ENCODE measurements around the gene SFXN5. TPM values are rescaled to one million over a fixed set of nuclear protein-coding genes. Genes with fewer than 3 reads are reported as not detected.

SFXN5 gene
- total and polyA plus RNA-seq, 3 donors from 2014 or later = 24.0 to 32.2 (median 25.4) TPM

DNA sequence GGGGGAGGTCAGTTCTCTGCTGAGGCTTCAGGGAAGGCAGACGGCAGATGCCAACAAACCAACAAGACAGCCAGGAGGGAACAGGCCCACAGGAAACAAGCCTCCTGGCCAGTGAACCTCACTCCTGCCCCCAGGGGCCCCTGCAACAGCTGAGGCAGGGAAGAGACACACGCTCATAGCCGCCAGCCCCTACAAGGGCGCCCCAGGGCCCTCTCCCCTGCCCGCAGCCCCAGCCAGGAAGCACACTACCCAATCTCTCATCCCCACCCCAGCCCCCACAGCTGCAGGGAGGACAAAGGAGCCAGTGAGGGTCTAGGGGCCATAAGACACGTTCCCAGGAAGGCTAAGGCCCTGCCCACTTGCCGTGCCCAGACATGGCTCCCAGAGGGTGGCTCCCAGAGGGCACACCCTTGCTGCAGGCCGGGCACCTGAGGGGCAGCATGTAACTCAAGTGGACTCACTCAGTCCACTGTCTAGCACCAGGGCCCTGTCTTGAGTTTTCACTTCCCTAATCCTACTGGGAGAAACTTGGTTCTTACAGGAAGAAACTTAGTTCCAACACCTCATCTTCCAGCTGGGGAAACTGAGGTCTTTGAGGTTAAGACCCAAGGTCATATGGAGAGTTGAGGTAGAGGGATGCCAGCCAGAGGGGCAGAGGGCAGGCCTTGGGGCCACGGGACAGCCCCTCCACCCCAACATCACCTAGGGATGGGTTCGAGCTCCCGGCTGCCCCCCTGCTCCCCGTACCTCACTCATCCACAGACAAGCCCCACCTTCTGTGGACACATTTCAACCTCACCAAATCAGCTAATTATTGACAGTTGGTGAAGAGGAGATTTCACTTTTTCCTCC is 116.9 kb downstream of the SFXN5 start:
- DNase-seq = no peak
- intact Hi-C loops (cut with DNase I; ENCODE audit: low total_unique reads) = no loop called here
- H3K9me3 ChIP-seq = no peaks in the 10 kb centered on the region
- H3K4me3 ChIP-seq = no peak overlapping the region
- no peaks in the 10 kb centered on the region for H3K36me3 ChIP-seq (ENCODE audit: low read depth, missing control alignments)
- H3K27ac ChIP-seq = no peak overlapping the region
- H3K4me1 ChIP-seq = no peaks in the 10 kb centered on the region
- no peak for TF ChIP-seq POLR2A (IDR thresholded peaks at IDR 0.05)
- TF ChIP-seq, protein P1, sequence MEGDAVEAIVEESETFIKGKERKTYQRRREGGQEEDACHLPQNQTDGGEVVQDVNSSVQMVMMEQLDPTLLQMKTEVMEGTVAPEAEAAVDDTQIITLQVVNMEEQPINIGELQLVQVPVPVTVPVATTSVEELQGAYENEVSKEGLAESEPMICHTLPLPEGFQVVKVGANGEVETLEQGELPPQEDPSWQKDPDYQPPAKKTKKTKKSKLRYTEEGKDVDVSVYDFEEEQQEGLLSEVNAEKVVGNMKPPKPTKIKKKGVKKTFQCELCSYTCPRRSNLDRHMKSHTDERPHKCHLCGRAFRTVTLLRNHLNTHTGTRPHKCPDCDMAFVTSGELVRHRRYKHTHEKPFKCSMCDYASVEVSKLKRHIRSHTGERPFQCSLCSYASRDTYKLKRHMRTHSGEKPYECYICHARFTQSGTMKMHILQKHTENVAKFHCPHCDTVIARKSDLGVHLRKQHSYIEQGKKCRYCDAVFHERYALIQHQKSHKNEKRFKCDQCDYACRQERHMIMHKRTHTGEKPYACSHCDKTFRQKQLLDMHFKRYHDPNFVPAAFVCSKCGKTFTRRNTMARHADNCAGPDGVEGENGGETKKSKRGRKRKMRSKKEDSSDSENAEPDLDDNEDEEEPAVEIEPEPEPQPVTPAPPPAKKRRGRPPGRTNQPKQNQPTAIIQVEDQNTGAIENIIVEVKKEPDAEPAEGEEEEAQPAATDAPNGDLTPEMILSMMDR (IDR thresholded peaks at IDR 0.05) = no peak
- H3K27me3 ChIP-seq = no peaks in the 10 kb centered on the region
- 87 to 100% methylated on average over 4 to 12 of the region's 12 CpGs for WGBS, 2 donors

DNA sequence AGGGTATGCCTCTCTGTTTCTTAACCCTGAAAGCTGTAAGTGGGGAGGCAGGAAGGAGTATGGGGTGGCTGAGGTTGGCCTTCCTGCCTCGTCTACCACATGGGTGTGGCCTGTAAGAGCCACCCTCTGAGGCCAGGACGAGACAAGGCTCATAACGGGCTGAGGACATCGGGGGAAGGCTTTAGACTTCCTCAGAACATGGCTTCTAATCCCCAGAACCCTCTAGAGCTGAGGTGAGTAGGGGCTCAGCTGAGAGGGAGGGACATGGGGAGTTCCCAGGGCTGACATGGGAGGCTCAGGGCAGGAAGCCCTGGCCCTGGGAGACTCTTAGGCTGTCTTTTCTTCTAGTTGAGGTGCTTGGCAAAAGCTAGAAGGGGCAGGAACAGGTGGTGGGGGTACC is 117.5 kb downstream of the SFXN5 start:
- TF ChIP-seq, protein P1 (IDR thresholded peaks at IDR 0.05) = no peak
- no peak for TF ChIP-seq POLR2A (IDR thresholded peaks at IDR 0.05)
- H3K9me3 ChIP-seq = no peaks in the 10 kb centered on the region
- intact Hi-C loops (cut with DNase I; ENCODE audit: low total_unique reads) = no loop called here
- no peak overlapping the region for H3K4me3 ChIP-seq
- WGBS, 2 donors = 91 to 97% methylated on average over 4 of the region's 4 CpGs
- no peak for DNase-seq
- no peak overlapping the region for H3K27ac ChIP-seq
- no peaks in the 10 kb centered on the region for H3K4me1 ChIP-seq
- no peaks in the 10 kb centered on the region for H3K36me3 ChIP-seq (ENCODE audit: low read depth, missing control alignments)
- no peaks in the 10 kb centered on the region for H3K27me3 ChIP-seq

DNA sequence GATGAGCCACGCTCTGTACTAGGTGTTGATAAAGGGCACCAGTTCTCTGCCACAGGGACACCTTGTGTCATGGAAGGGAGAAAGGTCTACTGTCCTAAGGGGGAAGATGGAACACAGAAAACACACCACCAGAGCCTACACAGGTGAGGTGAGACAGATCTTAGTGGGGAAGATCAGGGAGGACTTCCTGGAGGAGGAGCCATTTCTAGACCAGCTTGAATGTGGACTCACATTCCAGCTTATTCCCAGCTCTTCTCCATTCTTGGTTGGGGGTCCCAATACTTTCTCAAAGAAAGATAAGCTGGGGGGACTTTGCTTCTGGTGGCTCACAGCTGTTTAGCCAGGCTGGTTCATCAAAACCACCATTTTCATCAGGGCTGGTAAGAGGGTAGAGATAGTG is 118.0 kb downstream of the SFXN5 start:
- 95 to 100% methylated on average over 1 of the region's 1 CpG for WGBS, 2 donors

GRCh38 chr2:72952961-72953360 is 118.6 kb downstream of the SFXN5 start:
- H3K36me3 ChIP-seq (ENCODE audit: low read depth, missing control alignments) = no peaks in the 10 kb centered on the region
- intact Hi-C loops (cut with DNase I; ENCODE audit: low total_unique reads) = no loop called here
- WGBS, 2 donors = 92 to 95% methylated on average over 14 of the region's 14 CpGs
- no peak for TF ChIP-seq POLR2A (IDR thresholded peaks at IDR 0.05)
- TF ChIP-seq, protein P1 (IDR thresholded peaks at IDR 0.05) = no peak
- no peak for DNase-seq
- no peak overlapping the region for H3K27ac ChIP-seq
- no peaks in the 10 kb centered on the region for H3K27me3 ChIP-seq
- H3K4me3 ChIP-seq = no peak overlapping the region
- no peaks in the 10 kb centered on the region for H3K9me3 ChIP-seq
- H3K4me1 ChIP-seq = no peaks in the 10 kb centered on the region

More for the DNA sequence above, 118.0 kb downstream of the SFXN5 start:
- DNase-seq = no peak
- Histone ChIP-seq H3K27me3 (no peaks in the 10 kb centered on the region), H3K27ac (no peak overlapping the region), H3K4me3 (no peak overlapping the region), H3K4me1 (no peaks in the 10 kb centered on the region), H3K36me3 (ENCODE audit: low read depth, missing control alignments) (no peaks in the 10 kb centered on the region), H3K9me3 (no peaks in the 10 kb centered on the region)
- intact Hi-C loops (cut with DNase I; ENCODE audit: low total_unique reads) = no loop called here
- TF ChIP-seq, protein P1 (IDR thresholded peaks at IDR 0.05) = no peak
- TF ChIP-seq POLR2A (IDR thresholded peaks at IDR 0.05) = no peak

Data from testis (tissue), 3 donors.